SK-N-SH (cell line): ENCODE measurements around the gene PRDM8. TPM values are rescaled to one million over a fixed set of nuclear protein-coding genes. Genes with fewer than 3 reads are reported as not detected.

Experiments used
- CTCF ChIA-PET: fragments of 300-600, 350-600 bp; formaldehyde crosslinking; extraction: SDS; loops from one replicate; lab custom pipeline; 2021; lab: Yijun Ruan, JAX
- POLR2A ChIA-PET: fragments of 350-600 bp; sonication (Branson Sonifier 250); formaldehyde crosslinking; extraction: SDS; loops from one replicate; lab custom pipeline; 2020; ENCODE audit warnings: antibody characterized with exemption, inconsistent platforms; lab: Yijun Ruan, JAX
- DNase-seq: peaks from one replicate; pipeline ENCODE4 v3.0.0; 2012
- H2AFZ ChIP-seq: fragments of 200-600 bp; sonication (generic); 2 replicates; pipeline ENCODE4 v1.8.1; 2016; ENCODE audit warnings: antibody characterized with exemption, mild to moderate bottlenecking, low read depth
- H3F3A ChIP-seq: fragments of 200-600 bp; sonication (generic); replicated peaks from 2 replicates; pipeline ENCODE3; 2016; ENCODE audit warnings: antibody characterized with exemption, mild to moderate bottlenecking; ENCODE audit not compliant: insufficient read depth
- H3K27ac ChIP-seq, 2 experiments: fragments of 200-500 bp in 1 of 2; fragments of 200-600 bp in 1 of 2; sonication (Bioruptor generic) in 1 of 2; sonication (generic), shearing (Covaris generic) in 1 of 2; 2 replicates each; pipeline versions ENCODE4 v1.5.1 to v1.6.1; 2014 to 2016; ENCODE audit warnings: low read depth in 2 of 2, inconsistent platforms in 1 of 2, low read length in 1 of 2, mild to moderate bottlenecking in 1 of 2, mixed read lengths in 1 of 2
- H3K27me3 ChIP-seq: fragments of 200-600 bp; sonication (generic), shearing (Covaris generic); 2 replicates; pipeline ENCODE4 v1.6.1; 2016; ENCODE audit warnings: mixed run types; ENCODE audit not compliant: insufficient read depth
- H3K36me3 ChIP-seq, 2 experiments: fragments of 200-500 bp in 1 of 2; fragments of 200-600 bp in 1 of 2; sonication (Bioruptor generic) in 1 of 2; sonication (generic) in 1 of 2; replicated peaks in 1 of 2; 2 replicates each; pipeline versions ENCODE3 to v1.5.1; 2014 to 2016; ENCODE audit warnings: low read length in 1 of 2, mild to moderate bottlenecking in 1 of 2; ENCODE audit not compliant: insufficient read depth in 2 of 2, control insufficient read depth in 1 of 2
- H3K4me1 ChIP-seq, 2 experiments: fragments of 200-500 bp in 1 of 2; fragments of 200-600 bp in 1 of 2; sonication (Bioruptor generic) in 1 of 2; sonication (generic), shearing (Covaris generic) in 1 of 2; 2 replicates each; pipeline versions ENCODE4 v1.5.1 to v1.6.1; 2014 to 2016; ENCODE audit warnings: low read depth in 1 of 2, low read length in 1 of 2, mixed run types in 1 of 2; ENCODE audit not compliant: insufficient read depth in 2 of 2, control insufficient read depth in 1 of 2
- H3K4me2 ChIP-seq: fragments of 200-600 bp; sonication (generic), shearing (Covaris generic); 2 replicates; pipeline ENCODE4 v1.6.1; 2017; ENCODE audit warnings: mixed run types
- H3K4me3 ChIP-seq, 2 experiments: fragments of 200-500 bp in 1 of 2; fragments of 200-600 bp in 1 of 2; sonication (Bioruptor generic) in 1 of 2; sonication (generic), shearing (Covaris generic) in 1 of 2; 2 replicates each; pipeline versions ENCODE4 v1.5.1 to v1.8.1; 2014 to 2016; ENCODE audit warnings: low read depth in 2 of 2, inconsistent platforms in 1 of 2, low read length in 1 of 2, mild to moderate bottlenecking in 1 of 2, mixed read lengths in 1 of 2, moderate library complexity in 1 of 2
- H3K79me2 ChIP-seq: fragments of 200-600 bp; sonication (generic); 2 replicates; pipeline ENCODE4 v1.8.1; 2017; ENCODE audit warnings: mild to moderate bottlenecking; ENCODE audit not compliant: insufficient read depth
- H3K9ac ChIP-seq: fragments of 200-600 bp; sonication (generic); 2 replicates; pipeline ENCODE4 v1.6.1; 2017; ENCODE audit warnings: mixed run types
- H3K9me2 ChIP-seq: fragments of 200-600 bp; sonication (generic); 2 replicates; pipeline ENCODE4 v1.6.1; 2017; ENCODE audit warnings: mixed run types
- H3K9me3 ChIP-seq: fragments of 200-600 bp; sonication (generic); 2 replicates; pipeline ENCODE4 v1.6.1; 2017; ENCODE audit warnings: mixed run types, mild to moderate bottlenecking, moderate library complexity
- H4K20me1 ChIP-seq: fragments of 200-600 bp; sonication (generic); 2 replicates; pipeline ENCODE4 v1.6.1; 2017; ENCODE audit warnings: mild to moderate bottlenecking, mixed run types; ENCODE audit not compliant: insufficient read depth
- CHD2 ChIP-seq: fragments of 150-350 bp; IDR thresholded peaks from 2 replicates; pipeline ENCODE4 v1.6.1; 2018; ENCODE audit warnings: low read length; ENCODE audit not compliant: partially characterized antibody
- EP300 ChIP-seq, 2 experiments: IDR thresholded peaks; 2 replicates each; pipeline versions ENCODE4 v1.4.0 to v1.6.1; 2012; ENCODE audit warnings: borderline replicate concordance in 1 of 2, low read depth in 1 of 2, low read length in 1 of 2
- FOSL2 ChIP-seq: IDR thresholded peaks from 2 replicates; pipeline ENCODE4 v1.4.0; 2012; ENCODE audit warnings: low read depth, mild to moderate bottlenecking, moderate library complexity, borderline replicate concordance
- FOXM1 ChIP-seq: IDR thresholded peaks from 2 replicates; pipeline ENCODE4 v1.4.0; 2012; ENCODE audit warnings: low read depth, mild to moderate bottlenecking
- GABPA ChIP-seq: IDR thresholded peaks from 2 replicates; pipeline ENCODE4 v1.4.0; 2012; ENCODE audit warnings: low read depth, mild to moderate bottlenecking
- GATA2 ChIP-seq: sonication (generic); formaldehyde crosslinking; IDR thresholded peaks from 2 replicates; pipeline ENCODE4 v1.5.0; 2020; ENCODE audit warnings: mild to moderate bottlenecking, missing genetic modification reagents
- JUND ChIP-seq: IDR thresholded peaks from 2 replicates; pipeline ENCODE4 v1.4.0; 2012
- MXI1 ChIP-seq: IDR thresholded peaks from 2 replicates; pipeline ENCODE4 v1.6.1; 2012; ENCODE audit warnings: mild to moderate bottlenecking, low read depth, low read length, improper control_type of control experiment
- NFIC ChIP-seq: IDR thresholded peaks from 2 replicates; pipeline ENCODE4 v1.4.0; 2012; ENCODE audit warnings: borderline replicate concordance
- POLR2AphosphoS5 ChIP-seq: IDR thresholded peaks from 2 replicates; pipeline ENCODE4 v1.6.1; 2012; ENCODE audit warnings: low read depth, low read length
- RCOR1 ChIP-seq: fragments of 150-350 bp; IDR thresholded peaks from 2 replicates; pipeline ENCODE4 v1.6.1; 2017; ENCODE audit warnings: antibody characterized with exemption, low read length
- RFX5 ChIP-seq: IDR thresholded peaks from 2 replicates; pipeline ENCODE4 v1.6.1; 2012; ENCODE audit warnings: mild to moderate bottlenecking, improper control_type of control experiment, low read length
- RXRA ChIP-seq: IDR thresholded peaks from 2 replicates; pipeline ENCODE4 v1.4.0; 2012; ENCODE audit warnings: low read depth, mild to moderate bottlenecking, borderline replicate concordance
- SIN3A ChIP-seq: IDR thresholded peaks from 2 replicates; pipeline ENCODE4 v1.6.1; 2012; ENCODE audit warnings: low read depth, mild to moderate bottlenecking, low read length, moderate library complexity, borderline replicate concordance
- SMC3 ChIP-seq: IDR thresholded peaks from 2 replicates; pipeline ENCODE4 v1.6.1; 2012; ENCODE audit warnings: low read depth, low read length, improper control_type of control experiment
- YY1 ChIP-seq: IDR thresholded peaks from 2 replicates; pipeline ENCODE4 v1.4.0; 2012; ENCODE audit warnings: low read depth, mild to moderate bottlenecking
- WGBS: methylation state at CpG from one replicate; pipeline ENCODE4 v1.1.6; 2017; ENCODE audit warnings: low lambda C conversion rate; 5-methylcytosine and 5-hydroxymethylcytosine counted together
- polyA plus RNA-seq, 3 experiments: library from polyadenylated mRNA; depleted of rRNA; stranded (reverse); fragments of >200 nt; gene quantifications; 2 replicates each; pipeline ENCODE4 v1.2.3, GENCODE V29; 2012
- TF ChIP-seq, protein P1 (sequence below): IDR thresholded peaks from 2 replicates; pipeline ENCODE4; 2012
- TF ChIP-seq, protein P2 (sequence below): fragments of 150-350 bp; IDR thresholded peaks from 2 replicates; pipeline ENCODE4 v1.6.1; 2016; ENCODE audit warnings: mild to moderate bottlenecking, low read depth, low read length
- TF ChIP-seq, protein P3 (sequence below): IDR thresholded peaks from 2 replicates; pipeline ENCODE4 v1.4.0; 2012; ENCODE audit warnings: low read depth, borderline replicate concordance

The PRDM8 gene
- polyA plus RNA-seq, 1 of the 3 experiments (the other 2 are of a cell fraction), result 3.5 TPM

DNA sequence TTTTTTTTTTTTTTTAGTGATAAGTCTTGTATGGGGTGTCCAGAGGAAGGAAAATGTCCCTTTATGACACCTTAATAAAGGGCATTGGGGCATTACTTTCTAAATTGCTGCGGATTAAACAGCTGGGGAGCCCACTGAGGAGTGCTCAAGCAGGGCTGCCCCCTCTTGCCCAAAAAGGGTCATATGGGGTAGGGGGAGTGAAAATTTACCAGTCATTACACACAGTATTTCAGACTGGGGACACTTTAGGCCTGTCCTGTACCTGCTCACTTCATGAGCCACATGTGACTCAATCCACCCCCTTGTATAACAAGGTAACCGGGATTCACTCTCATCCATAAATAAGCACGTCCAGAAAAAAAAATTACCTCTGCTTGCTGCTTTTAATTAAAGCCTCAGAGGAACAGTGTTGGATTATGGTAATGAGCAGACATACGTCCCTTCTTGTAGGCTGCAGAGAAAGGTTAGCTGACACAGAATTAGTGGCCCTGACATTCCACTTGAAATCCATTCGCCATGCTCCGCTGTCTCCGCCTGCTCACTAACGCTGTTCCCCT is 1.8 kb downstream of the PRDM8 start:
- Histone ChIP-seq H3K9me2 (no peaks in the 10 kb centered on the region), H3K9me3 (no peaks in the 10 kb centered on the region), H3K27ac (no peak overlapping the region; a peak in 1 of 4 replicates), H3K4me1 (peaks cover 0 to 23% of the 10 kb centered on the region in 2 experiments; a peak in 2 of 4 replicates), H3K4me2 (no peak overlapping the region), H3K36me3 (peaks cover 0 to 3% of the 10 kb centered on the region in 2 experiments), H3K27me3 (no peaks in the 10 kb centered on the region), H4K20me1 (no peaks in the 10 kb centered on the region), H3K4me3 (peak overlapping the region in 1 of 2 experiments; percentile 70; a peak in 2 of 4 replicates), H3F3A (peaks cover 4% of the 10 kb centered on the region), H3K9ac (no peak overlapping the region), H2AFZ (no peak overlapping the region), H3K79me2 (peaks cover 5% of the 10 kb centered on the region; the same call in 1 of the 2 replicates)
- no peak for TF ChIP-seq RXRA
- no peak for TF ChIP-seq JUND
- TF ChIP-seq FOXM1, result no peak
- TF ChIP-seq CHD2, result no peak
- no peak for TF ChIP-seq SIN3A
- TF ChIP-seq, protein P1, sequence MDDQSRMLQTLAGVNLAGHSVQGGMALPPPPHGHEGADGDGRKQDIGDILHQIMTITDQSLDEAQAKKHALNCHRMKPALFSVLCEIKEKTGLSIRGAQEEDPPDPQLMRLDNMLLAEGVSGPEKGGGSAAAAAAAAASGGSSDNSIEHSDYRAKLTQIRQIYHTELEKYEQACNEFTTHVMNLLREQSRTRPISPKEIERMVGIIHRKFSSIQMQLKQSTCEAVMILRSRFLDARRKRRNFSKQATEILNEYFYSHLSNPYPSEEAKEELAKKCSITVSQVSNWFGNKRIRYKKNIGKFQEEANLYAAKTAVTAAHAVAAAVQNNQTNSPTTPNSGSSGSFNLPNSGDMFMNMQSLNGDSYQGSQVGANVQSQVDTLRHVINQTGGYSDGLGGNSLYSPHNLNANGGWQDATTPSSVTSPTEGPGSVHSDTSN, result no peak
- TF ChIP-seq SMC3, result no peak
- no peak for TF ChIP-seq FOSL2
- TF ChIP-seq, protein P2, sequence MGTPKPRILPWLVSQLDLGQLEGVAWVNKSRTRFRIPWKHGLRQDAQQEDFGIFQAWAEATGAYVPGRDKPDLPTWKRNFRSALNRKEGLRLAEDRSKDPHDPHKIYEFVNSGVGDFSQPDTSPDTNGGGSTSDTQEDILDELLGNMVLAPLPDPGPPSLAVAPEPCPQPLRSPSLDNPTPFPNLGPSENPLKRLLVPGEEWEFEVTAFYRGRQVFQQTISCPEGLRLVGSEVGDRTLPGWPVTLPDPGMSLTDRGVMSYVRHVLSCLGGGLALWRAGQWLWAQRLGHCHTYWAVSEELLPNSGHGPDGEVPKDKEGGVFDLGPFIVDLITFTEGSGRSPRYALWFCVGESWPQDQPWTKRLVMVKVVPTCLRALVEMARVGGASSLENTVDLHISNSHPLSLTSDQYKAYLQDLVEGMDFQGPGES, result no peak
- no peak for TF ChIP-seq MXI1
- TF ChIP-seq GATA2 (CRISPR knock-in tag), result no peak
- DNase-seq, result no peak
- ChIA-PET CTCF (interaction anchor here (0.7 to 6.7 kb wide), 7 partner anchors 13 to 1246 kb away, joined by 3 to 54 read pairs (median 4); partner anchors contain the start of gene CFAP299), POLR2A (interaction anchor here (0.7 to 1.0 kb wide), 2 partner anchors 45 to 127 kb away, joined by 3 to 4 read pairs; partner anchors contain the start of gene ANTXR2)
- 87% methylated on average over 8 of the region's 8 CpGs for WGBS

DNA sequence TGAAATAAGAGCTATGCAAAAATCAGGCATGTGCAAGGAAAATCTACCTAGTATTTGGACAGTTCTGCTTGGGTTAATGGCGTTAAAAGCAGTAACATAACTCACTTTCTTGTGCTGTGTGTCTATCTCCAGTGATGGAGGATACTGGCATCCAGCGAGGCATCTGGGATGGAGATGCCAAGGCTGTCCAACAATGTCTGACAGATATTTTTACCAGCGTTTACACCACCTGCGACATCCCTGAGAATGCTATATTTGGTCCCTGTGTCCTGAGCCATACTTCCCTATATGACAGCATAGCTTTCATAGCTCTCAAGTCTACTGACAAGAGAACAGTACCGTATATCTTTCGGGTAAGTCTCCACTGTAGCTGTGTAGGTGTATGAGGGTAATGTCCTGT is 2.6 kb downstream of the PRDM8 start:
- Histone ChIP-seq H3K9me2 (no peaks in the 10 kb centered on the region), H3K9me3 (no peaks in the 10 kb centered on the region), H3K4me1 (peaks cover 0 to 23% of the 10 kb centered on the region in 2 experiments; a peak in 2 of 4 replicates), H3K36me3 (peaks cover 0 to 3% of the 10 kb centered on the region in 2 experiments), H3K27me3 (no peaks in the 10 kb centered on the region), H3K9ac (no peak overlapping the region), H4K20me1 (no peaks in the 10 kb centered on the region), H3K4me3 (no peak overlapping the region), H3K79me2 (peaks cover 5% of the 10 kb centered on the region; the same call in 1 of the 2 replicates), H2AFZ (no peak overlapping the region), H3K27ac (no peak overlapping the region), H3K4me2 (no peak overlapping the region), H3F3A (peaks cover under 1% of the 10 kb centered on the region)
- CTCF ChIA-PET, result interaction anchor here (0.7 to 6.7 kb wide), 5 partner anchors 12 to 1247 kb away, joined by 3 to 54 read pairs (median 4); partner anchors contain the start of gene CFAP299
- TF ChIP-seq MXI1, result no peak
- TF ChIP-seq RCOR1, result no peak
- TF ChIP-seq, protein P3, sequence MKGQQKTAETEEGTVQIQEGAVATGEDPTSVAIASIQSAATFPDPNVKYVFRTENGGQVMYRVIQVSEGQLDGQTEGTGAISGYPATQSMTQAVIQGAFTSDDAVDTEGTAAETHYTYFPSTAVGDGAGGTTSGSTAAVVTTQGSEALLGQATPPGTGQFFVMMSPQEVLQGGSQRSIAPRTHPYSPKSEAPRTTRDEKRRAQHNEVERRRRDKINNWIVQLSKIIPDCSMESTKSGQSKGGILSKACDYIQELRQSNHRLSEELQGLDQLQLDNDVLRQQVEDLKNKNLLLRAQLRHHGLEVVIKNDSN, result no peak
- no peak for TF ChIP-seq RFX5
- TF ChIP-seq SIN3A, result no peak
- TF ChIP-seq EP300 (IDR thresholded peaks at IDR 0.05; ENCODE audit: borderline replicate concordance in 1 of 2, low read depth in 1 of 2, low read length in 1 of 2), result no peak
- TF ChIP-seq POLR2AphosphoS5, result no peak
- TF ChIP-seq NFIC, result no peak
- no peak for TF ChIP-seq FOXM1
- no peak for TF ChIP-seq GABPA
- no peak for TF ChIP-seq YY1
- 97% methylated on average over 6 of the region's 6 CpGs for WGBS
- POLR2A ChIA-PET, result interaction anchor here (1.0 kb wide), 1 partner anchor 127 kb away, joined by 3 read pairs; the partner anchor contains the start of gene ANTXR2
- DNase-seq, result no peak
